HEK293T (cell line): Measurements from ENCODE around the gene COL9A3.

ENCODE experiments used
- ARNT ChIP-seq: fragments of 450-650 bp; IDR thresholded peaks from 2 replicates; pipeline ENCODE4 v1.6.1; 2017; ENCODE audit warnings: mild to moderate bottlenecking
- BHLHE40 ChIP-seq: fragments of 450-650 bp; IDR thresholded peaks from 2 replicates; pipeline ENCODE4 v1.6.1; 2016; ENCODE audit warnings: mild to moderate bottlenecking, moderate library complexity, borderline replicate concordance
- ELF4 ChIP-seq: fragments of 450-650 bp; IDR thresholded peaks from 2 replicates; pipeline ENCODE4 v1.6.1; 2017; ENCODE audit warnings: antibody characterized with exemption
- FOXA1 ChIP-seq: fragments of 450-650 bp; IDR thresholded peaks from 2 replicates; pipeline ENCODE4 v1.6.1; 2016; ENCODE audit warnings: mild to moderate bottlenecking
- FOXK2 ChIP-seq: fragments of 450-650 bp; IDR thresholded peaks from 2 replicates; pipeline ENCODE4 v1.6.1; 2016; ENCODE audit warnings: mild to moderate bottlenecking
- FOXM1 ChIP-seq: fragments of 450-650 bp; IDR thresholded peaks from 2 replicates; pipeline ENCODE4 v1.6.1; 2017; ENCODE audit warnings: mild to moderate bottlenecking, borderline replicate concordance
- HDGF ChIP-seq: fragments of 450-650 bp; IDR thresholded peaks from 2 replicates; pipeline ENCODE4 v1.6.1; 2017; ENCODE audit warnings: antibody characterized with exemption, borderline replicate concordance
- L3MBTL2 ChIP-seq: fragments of 450-650 bp; conservative IDR thresholded peaks from 2 replicates; pipeline ENCODE4 v1.6.1; 2016; ENCODE audit warnings: mild to moderate bottlenecking
- PKNOX1 ChIP-seq: fragments of 450-650 bp; IDR thresholded peaks from 2 replicates; pipeline ENCODE4 v1.6.1; 2016
- SP1 ChIP-seq: fragments of 450-650 bp; IDR thresholded peaks from 2 replicates; pipeline ENCODE4 v1.6.1; 2017
- SUZ12 ChIP-seq: fragments of 450-650 bp; IDR thresholded peaks from 2 replicates; pipeline ENCODE4 v1.6.1; 2016; ENCODE audit warnings: mild to moderate bottlenecking
- TARDBP ChIP-seq: fragments of 450-650 bp; IDR thresholded peaks from 2 replicates; pipeline ENCODE4 v1.6.1; 2016
- ZNF384 ChIP-seq: fragments of 450-650 bp; IDR thresholded peaks from 2 replicates; pipeline ENCODE4 v1.6.1; 2016

DNA sequence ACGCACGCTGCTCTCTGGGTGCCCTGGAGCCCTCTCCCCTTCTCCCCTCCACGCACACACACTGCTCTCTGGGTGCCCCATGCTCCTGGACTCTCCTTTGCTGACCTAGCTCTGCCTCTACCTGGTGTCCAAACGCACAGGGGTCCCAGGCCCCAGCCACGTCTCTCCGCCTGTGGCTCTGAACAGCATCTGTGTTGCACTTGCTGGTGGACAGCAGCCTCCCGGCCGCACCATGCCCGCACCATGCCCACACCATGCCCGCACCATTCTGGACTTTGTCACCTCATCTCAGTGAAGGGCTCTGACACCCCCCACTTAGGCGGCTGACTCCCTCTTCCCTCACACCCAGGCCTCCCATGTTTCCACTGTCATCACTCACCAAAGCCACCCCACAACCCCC lies 23.0 kb downstream of the COL9A3 start:
- TF ChIP-seq SP1, result no peak
- TF ChIP-seq PKNOX1, result no peak
- TF ChIP-seq BHLHE40, result no peak
- no peak for TF ChIP-seq SUZ12
- TF ChIP-seq FOXM1, result no peak
- TF ChIP-seq TARDBP, result no peak
- no peak for TF ChIP-seq FOXA1
- TF ChIP-seq ARNT, result no peak
- no peak for TF ChIP-seq HDGF
- no peak for TF ChIP-seq FOXK2
- TF ChIP-seq L3MBTL2, result no peak
- no peak for TF ChIP-seq ELF4
- TF ChIP-seq ZNF384, result no peak
